ENCODE data around the gene MPZ. TPM values are rescaled to one million over a fixed set of nuclear protein-coding genes. Genes with fewer than 3 reads are reported as not detected.
A peak's percentile ranks its signal among the peaks of the same experiment; 100 is the strongest.

The MPZ gene
- total RNA-seq, 1 donor from 2014 or later, result 0.45 TPM

DNA sequence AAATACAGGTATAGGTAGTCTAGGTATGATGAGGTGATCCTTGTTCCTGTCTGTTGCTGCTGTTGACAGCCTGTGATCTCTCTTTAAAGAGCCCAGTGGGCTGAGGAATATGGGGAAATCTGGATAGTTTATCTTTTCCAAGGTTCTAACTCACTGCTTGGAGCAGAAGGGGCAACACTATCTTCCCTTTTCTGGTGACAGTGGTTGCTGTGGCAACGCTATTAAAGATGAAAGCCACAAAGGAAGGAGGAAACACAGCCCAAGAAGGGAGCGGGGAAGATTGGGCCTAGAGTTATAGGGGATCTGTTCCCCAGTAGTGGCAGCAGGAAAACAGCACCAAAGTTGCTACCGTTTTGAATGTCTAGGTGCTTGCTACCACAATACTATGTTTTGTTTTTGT is 42.4 kb downstream of the MPZ start:
- DNase-seq (ENCODE audit: low spot score), result no peak
- H3K4me3 Mint-ChIP-seq (ENCODE audit: unreplicated experiment), result no peak overlapping the region
- H3K4me1 Mint-ChIP-seq (ENCODE audit: low read depth), result peaks cover 10% of the 10 kb centered on the region
- H3K36me3 Mint-ChIP-seq (ENCODE audit: low read depth), result no peaks in the 10 kb centered on the region
- peaks cover 6% of the 10 kb centered on the region for H3K27me3 Mint-ChIP-seq (ENCODE audit: low read depth)
- H3K27ac Mint-ChIP-seq (ENCODE audit: unreplicated experiment), result no peak overlapping the region
- TF ChIP-seq, protein P1, sequence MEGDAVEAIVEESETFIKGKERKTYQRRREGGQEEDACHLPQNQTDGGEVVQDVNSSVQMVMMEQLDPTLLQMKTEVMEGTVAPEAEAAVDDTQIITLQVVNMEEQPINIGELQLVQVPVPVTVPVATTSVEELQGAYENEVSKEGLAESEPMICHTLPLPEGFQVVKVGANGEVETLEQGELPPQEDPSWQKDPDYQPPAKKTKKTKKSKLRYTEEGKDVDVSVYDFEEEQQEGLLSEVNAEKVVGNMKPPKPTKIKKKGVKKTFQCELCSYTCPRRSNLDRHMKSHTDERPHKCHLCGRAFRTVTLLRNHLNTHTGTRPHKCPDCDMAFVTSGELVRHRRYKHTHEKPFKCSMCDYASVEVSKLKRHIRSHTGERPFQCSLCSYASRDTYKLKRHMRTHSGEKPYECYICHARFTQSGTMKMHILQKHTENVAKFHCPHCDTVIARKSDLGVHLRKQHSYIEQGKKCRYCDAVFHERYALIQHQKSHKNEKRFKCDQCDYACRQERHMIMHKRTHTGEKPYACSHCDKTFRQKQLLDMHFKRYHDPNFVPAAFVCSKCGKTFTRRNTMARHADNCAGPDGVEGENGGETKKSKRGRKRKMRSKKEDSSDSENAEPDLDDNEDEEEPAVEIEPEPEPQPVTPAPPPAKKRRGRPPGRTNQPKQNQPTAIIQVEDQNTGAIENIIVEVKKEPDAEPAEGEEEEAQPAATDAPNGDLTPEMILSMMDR (IDR thresholded peaks at IDR 0.05), result no peak
- no peaks in the 10 kb centered on the region for H3K9me3 Mint-ChIP-seq (ENCODE audit: low read depth)

DNA sequence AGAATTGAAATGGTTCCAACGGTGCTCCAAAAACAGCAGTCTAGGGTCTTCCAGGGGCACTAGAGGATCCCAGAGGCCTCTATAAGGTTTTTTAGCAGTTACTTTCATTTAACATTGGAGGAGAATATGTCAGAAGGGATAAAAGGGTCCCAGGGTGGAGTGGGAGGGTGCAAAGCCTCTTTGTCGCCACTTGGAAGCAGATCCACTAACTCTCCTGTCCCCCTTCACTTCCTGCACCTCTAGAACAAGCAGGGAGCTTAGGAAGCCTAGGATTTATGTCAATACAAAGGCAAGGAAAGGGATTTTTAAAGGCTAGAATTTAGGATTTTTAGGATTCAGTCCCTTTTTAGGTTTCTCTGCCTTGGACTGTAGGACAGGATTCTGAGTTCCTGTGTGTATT is 42.9 kb downstream of the MPZ start:
- no peaks in the 10 kb centered on the region for H3K36me3 Mint-ChIP-seq (ENCODE audit: low read depth)
- H3K9me3 Mint-ChIP-seq (ENCODE audit: low read depth), result no peaks in the 10 kb centered on the region
- TF ChIP-seq, protein P1 (IDR thresholded peaks at IDR 0.05), result no peak
- H3K27ac Mint-ChIP-seq (ENCODE audit: unreplicated experiment), result peak overlapping the region; percentile 80
- peaks cover 12% of the 10 kb centered on the region for H3K4me1 Mint-ChIP-seq (ENCODE audit: low read depth)
- H3K4me3 Mint-ChIP-seq (ENCODE audit: unreplicated experiment), result no peak overlapping the region
- DNase-seq (ENCODE audit: low spot score), result no peak
- H3K27me3 Mint-ChIP-seq (ENCODE audit: low read depth), result peaks cover 6% of the 10 kb centered on the region

DNA sequence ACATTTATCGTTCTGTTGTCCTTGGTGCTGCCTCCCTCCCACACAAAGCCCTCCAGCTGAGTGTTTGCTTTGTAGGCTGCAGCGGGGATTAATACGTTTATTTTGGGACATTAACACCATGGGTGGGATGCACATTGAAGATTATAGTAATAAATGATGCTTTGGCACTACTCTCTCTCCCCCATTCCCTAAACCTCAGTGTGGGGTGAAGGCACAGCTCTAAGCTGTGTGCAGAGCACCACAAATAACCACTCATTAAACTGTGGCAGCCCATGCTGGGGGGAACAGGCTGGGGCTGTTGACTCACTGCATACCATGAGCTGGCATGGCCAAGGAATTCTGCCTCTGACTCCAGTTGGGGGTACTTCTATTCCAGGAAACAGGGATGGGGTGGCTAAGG is 43.6 kb downstream of the MPZ start:
- Mint-ChIP-seq H3K27me3 (ENCODE audit: low read depth) (peaks cover 9% of the 10 kb centered on the region), H3K27ac (ENCODE audit: unreplicated experiment) (peak overlapping the region; percentile 80), H3K4me1 (ENCODE audit: low read depth) (peaks cover 18% of the 10 kb centered on the region), H3K9me3 (ENCODE audit: low read depth) (no peaks in the 10 kb centered on the region), H3K4me3 (ENCODE audit: unreplicated experiment) (no peak overlapping the region), H3K36me3 (ENCODE audit: low read depth) (no peaks in the 10 kb centered on the region)
- TF ChIP-seq, protein P1 (IDR thresholded peaks at IDR 0.05), result no peak
- no peak for DNase-seq (ENCODE audit: low spot score)

DNA sequence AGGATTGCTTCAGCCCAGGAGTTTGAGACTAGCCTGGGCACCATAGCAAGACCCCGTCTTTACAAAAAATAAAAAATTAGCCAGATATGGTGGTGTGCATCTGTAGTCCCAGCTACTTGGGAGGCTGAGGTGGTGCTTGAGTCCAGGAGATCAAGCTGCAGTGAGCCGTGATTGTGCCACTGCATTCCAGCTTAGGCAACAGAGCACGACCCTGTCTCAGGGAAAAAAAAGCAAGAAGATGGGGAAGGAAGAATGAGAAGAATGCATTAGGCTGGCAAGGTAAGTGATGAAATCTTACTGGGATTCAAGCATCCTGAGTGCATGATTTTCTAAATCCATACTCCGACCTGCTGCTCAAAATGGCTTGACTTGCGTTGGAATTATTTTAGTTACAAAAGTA is 44.5 kb downstream of the MPZ start:
- no peak for DNase-seq (ENCODE audit: low spot score)
- TF ChIP-seq, protein P1 (IDR thresholded peaks at IDR 0.05), result no peak
- H3K4me1 Mint-ChIP-seq (ENCODE audit: low read depth), result peaks cover 23% of the 10 kb centered on the region
- H3K9me3 Mint-ChIP-seq (ENCODE audit: low read depth), result no peaks in the 10 kb centered on the region
- H3K27me3 Mint-ChIP-seq (ENCODE audit: low read depth), result peaks cover 17% of the 10 kb centered on the region
- H3K4me3 Mint-ChIP-seq (ENCODE audit: unreplicated experiment), result no peak overlapping the region
- H3K36me3 Mint-ChIP-seq (ENCODE audit: low read depth), result no peaks in the 10 kb centered on the region
- H3K27ac Mint-ChIP-seq (ENCODE audit: unreplicated experiment), result no peak overlapping the region

DNA sequence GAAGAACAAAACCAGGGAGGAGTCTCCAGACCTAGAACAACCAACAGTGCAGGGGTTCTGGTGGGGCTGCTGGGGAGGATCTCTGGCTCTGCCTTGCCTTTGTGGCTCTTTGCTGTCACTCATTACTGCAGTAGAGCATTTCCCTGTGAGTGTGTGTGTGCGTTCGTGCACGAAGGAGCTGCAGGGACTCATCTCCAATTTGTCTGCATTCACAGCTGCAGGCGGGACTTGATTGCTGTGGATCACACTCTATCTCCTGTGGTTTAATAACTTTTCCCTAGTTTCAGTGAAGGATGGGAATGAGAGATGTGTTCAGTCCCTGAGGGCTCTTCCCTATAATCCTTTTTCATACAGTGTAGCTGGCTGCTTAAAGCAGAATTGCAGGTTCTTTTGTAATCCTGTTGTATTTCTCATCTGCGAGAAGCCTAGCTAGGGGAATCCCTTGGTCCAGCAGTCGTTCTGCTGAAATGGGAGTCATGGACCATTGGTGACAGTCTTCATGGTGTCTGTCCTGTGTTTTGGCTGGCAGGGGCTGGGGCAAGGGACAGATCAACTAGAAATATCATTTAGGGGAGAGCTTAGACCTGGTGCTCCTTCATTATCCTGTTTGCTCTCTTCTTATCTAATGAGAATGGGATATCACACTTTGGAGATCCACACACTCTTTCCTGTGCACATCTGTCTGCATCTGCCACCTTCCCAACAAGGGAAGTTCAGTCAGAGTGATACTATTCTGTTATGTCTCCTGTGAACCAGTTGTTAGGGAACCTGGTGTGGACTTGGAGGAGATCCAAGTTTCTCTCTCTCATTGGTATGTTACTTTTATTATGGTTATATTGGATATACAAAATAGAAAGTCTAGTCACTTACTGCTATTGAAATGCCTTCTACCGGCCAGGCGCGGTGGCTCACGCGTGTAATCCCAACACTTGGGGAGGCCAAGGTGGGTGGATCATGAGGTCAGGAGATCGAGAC is 48.2 kb downstream of the MPZ start:
- Mint-ChIP-seq H3K27me3 (ENCODE audit: low read depth) (peaks cover 38% of the 10 kb centered on the region), H3K27ac (ENCODE audit: unreplicated experiment) (no peak overlapping the region), H3K4me3 (ENCODE audit: unreplicated experiment) (no peak overlapping the region), H3K9me3 (ENCODE audit: low read depth) (peaks cover 17% of the 10 kb centered on the region), H3K4me1 (ENCODE audit: low read depth) (peaks cover 36% of the 10 kb centered on the region), H3K36me3 (ENCODE audit: low read depth) (peaks cover 14% of the 10 kb centered on the region)
- no peak for DNase-seq (ENCODE audit: low spot score)
- TF ChIP-seq, protein P1 (IDR thresholded peaks at IDR 0.05), result no peak
